ENCODE results near the gene PTK7. TPM values are rescaled to one million over a fixed set of nuclear protein-coding genes. Genes with fewer than 3 reads are reported as not detected.
"Not testable (repeated sequence)": the region's sequence is repeated elsewhere in the genome, so short reads cannot be mapped to it uniquely, and the experiment has no call there.

The PTK7 gene
- 82.3 and 84.6 TPM in 2 replicates for total RNA-seq (2014; rRNA removed; shearing (Covaris generic))

DNA sequence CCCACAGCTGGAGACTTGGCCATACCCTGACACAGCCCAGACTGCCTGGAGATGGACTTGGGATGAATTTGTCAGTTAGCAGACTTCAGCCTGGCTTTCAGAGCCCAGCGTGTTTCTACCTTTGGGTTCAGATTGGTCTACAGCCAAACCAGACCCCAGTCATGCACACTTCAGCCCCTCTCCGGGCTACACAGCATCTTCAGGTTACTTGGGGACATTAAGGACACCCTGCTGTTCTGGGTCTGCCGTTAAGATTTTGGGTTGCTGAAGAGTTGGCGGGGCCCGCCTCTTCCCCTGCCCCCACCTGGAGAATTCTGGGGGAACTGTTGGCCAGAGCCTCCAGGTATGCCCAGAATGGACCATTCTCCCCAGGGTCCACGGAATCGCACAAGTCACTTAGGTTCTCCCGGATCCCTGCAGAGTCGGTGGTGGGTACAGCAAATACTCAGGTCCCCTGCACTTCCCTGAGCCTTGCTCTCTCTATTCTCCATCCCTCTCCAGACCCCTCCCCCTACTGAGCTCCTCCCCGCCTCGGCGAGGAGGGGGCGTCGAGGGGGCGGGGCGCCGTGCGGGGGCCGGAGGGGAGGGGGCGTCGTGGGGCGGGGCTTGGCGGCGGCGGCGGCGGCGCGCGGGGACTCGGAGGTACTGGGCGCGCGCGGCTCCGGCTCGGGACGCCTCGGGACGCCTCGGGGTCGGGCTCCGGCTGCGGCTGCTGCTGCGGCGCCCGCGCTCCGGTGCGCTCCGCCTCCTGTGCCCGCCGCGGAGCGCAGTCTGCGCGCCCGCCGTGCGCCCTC lies at the start of gene PTK7:
Gene PTK7 (plus strand): TSS at position 645 of the 794 bp plus-strand sequence. CDS start 175 bp downstream, outside the sequence.
- peak; percentile 25 for DNase-seq (ENCODE audit: low spot score)

DNA sequence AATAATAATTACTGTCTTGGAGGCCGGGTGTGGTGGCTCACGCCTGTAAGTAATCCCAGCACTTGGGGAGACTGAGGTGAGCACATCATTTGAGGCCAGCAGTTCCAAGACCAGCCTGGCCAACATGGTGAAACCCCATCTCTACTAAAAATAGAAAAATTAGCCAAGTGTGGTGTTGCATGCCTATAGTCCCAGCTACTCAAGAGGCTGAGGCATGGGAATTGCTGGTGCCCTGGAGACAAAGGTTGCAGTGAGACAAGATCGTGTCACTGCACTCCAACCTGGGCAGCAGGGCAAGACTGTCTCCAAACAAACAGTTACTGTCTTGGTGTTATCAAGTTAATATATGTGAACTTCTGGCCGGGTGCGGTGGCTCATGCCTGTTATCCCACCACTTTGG lies 49.7 kb upstream of the PTK7 start:
- no peak for DNase-seq (ENCODE audit: low spot score)

DNA sequence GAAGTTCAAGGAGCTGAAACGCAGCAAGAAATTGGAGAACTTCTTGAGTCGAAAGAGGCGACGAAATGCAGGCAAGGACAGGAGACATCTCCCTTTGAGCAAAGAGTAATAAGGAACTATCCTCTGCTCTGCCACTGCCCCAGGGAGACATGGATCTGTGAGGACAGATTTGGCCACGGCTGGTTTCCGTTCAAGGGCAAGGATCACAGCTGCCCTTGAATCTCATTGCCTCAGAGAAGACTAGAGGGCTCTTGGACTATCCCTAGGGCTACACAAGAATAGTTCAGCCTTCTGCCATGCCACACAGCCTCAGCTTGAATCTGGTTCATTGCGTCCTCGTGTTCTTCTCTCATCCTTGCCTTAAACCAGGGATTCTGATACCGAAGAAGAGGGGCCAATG lies 47.0 kb upstream of the PTK7 start:
- DNase-seq (ENCODE audit: low spot score): no peak

DNA sequence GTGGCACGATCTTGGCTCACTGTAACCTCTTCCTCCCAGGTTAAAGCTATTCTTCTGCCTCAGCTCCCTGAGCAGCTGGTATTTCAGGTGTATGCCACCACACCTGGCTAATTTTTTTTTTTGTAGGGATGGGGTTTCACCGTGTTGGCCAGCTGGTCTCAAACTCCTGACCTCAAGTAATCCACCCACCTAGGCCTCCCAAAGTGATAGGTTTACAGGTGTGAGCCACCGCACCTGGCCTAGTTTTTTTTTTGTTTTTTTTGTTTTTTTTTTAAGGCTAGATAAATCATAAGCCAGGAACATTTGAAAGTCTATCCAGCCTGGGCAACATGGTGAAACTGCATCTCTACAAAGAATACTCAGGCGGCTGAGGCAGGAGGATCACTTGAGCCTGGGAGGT lies 43.8 kb upstream of the PTK7 start:
- no peak for DNase-seq (ENCODE audit: low spot score)

DNA sequence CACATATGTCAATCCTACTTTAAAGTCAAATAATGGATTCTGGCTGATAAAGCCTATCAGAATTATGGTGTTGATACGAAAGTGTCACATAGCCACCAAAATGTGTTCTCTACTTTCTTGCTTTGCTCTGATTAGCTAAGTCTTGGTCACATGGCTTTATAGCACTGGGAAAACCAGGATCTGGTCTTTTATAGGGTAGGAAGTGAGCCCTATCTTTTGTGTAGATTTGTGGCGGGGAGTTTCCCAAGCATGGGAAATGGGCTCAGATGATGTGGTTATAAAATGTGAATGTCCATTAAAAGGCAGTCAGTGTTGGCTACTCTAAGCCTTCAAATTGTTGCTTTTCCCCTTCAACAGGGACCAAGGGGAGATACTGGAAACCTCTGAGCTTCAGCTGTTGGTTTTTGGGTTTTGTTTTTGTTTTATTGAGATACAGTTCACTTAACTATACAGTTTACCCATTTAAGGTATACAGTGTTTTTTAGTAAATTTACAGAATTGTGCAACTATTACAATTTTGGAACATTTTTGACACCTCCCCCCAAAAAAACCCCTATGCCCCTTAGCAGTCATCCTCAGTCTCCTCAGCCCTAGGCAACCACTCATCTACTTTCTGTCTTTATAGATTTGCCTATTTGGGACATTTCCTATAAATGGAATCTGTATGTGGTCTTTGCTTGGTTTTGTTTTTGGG lies 42.5 kb upstream of the PTK7 start:
- no peak for DNase-seq (ENCODE audit: low spot score)

DNA sequence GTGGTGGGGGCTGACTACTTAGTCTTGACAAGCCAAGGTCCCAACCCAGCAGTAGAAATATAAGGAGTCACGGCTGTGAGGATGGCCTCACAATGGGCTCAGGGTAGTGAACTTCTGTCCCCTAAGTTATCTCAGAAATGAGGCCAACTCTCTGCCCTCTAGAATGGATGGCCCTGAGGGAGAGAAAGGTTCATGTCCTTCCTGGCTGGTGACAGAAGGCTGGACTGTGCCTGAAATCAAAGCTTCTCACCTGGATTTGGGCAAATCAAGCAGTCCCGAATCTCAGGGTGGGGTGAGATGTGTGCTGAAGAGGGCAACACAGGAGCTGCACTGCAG lies 42.0 kb upstream of the PTK7 start:
- no peak for DNase-seq (ENCODE audit: low spot score)

DNA sequence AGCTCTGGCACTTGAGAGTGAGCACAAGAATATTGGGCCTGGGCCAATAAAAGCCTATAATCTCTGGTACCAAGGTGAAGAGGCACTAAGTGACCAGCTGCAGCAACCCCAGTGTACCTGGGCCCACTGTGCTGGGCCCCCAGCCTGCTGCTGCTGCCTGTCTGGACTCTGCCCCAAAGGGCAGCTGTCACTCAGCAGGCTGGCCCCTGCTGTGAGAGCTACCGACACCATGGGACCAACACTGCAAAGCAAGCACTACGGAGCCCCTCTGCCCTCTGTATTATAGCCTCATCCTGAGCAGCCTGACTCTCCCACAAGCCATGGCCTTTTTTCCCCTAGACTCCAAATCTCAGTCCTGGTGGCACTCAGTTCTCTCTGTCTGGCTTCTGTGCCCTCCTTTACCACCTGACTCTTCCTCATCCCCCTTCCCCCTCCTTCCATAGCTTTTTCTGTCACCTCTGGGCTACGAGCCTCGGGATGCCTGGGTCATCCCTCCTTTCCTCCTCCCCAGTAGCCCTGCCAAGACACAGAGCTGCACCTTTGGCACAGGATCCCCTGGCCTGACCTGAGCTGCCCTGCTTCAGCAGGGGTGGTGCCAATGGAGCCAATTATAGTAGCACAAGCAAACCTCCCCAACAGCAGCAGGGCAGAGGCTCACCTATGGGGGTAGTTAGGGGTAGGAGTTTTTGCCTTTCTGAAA lies 40.5 kb upstream of the PTK7 start:
- DNase-seq (ENCODE audit: low spot score): no peak

DNA sequence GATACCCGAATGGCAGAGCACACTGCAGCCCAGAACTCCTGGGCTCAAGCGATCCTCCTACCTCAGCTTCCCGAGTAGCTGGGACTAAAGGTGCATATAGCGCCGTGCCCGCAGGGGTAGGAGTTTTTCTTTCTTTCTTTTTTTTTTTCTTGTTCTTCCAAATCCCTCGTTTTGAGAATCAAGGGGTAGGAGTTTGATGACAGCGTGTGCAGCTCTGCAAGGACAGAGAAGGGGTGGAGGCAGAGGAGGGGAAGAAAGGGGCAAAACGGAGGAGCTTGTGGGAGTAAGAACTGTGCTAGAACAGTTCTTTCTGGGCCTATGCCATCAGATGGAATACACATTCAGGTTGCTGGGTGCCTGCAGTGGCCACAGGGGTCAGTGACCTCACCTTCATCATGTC lies 39.4 kb upstream of the PTK7 start:
- no peak for DNase-seq (ENCODE audit: low spot score)

DNA sequence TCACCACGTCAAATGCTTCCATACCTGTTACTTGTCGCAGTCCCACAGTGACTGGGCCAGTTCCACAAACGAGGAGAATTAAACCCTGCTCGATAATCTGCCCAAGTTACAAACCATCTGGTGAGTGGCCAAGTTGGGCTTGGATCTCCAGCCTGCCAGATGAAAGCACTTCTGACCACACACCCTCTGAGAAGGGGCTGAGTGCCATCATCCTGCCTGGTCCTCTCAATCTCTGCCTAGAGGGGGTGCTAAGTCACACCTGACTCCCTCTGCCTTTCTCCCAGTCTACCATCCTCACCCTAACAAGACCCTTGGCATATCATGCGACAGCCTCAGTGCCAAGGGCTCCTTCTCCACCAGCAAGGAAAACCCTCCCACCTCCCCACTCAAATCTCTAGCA lies 38.9 kb upstream of the PTK7 start:
- no peak for DNase-seq (ENCODE audit: low spot score)

DNA sequence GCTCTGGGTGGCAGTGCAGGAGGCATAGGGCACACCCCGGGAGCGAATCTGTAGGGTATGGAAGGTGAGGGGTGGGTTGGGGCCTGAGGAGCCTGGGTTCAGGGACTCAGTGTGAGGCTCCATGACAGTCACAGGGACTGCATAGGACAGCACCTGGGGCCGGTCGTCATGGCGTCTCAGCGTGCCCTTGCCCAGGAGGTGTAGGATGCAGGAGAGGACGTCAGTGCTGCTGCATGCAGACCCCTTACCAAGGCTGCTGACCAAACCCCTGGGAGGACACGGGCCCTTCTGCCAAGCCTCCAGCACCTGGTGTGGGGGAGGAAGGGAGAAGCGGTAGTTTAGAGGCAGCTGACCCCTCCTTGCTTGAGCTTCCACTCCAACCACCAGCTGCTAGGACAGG lies 38.4 kb upstream of the PTK7 start:
- DNase-seq (ENCODE audit: low spot score): no peak

DNA sequence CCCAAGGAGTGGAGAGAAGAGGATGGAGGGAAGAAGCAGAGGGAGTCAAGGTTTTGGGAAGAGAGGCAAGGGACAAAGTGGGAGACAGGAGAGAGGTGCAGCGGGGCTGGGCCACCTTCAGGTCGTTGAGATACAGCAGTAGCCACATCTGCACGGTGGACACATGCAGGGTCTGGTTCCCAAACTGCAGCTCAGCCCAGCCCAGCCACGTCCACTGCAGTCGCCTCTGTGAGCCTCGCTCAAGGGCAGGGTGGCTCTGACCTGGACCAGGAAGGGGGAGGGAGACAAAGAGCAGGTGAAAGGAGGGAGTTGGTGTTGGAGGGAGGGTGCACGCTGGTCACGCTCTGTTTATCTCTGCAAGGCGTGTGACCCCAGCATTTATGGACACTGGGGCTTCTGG lies 37.4 kb upstream of the PTK7 start:
- no peak for DNase-seq (ENCODE audit: low spot score)

DNA sequence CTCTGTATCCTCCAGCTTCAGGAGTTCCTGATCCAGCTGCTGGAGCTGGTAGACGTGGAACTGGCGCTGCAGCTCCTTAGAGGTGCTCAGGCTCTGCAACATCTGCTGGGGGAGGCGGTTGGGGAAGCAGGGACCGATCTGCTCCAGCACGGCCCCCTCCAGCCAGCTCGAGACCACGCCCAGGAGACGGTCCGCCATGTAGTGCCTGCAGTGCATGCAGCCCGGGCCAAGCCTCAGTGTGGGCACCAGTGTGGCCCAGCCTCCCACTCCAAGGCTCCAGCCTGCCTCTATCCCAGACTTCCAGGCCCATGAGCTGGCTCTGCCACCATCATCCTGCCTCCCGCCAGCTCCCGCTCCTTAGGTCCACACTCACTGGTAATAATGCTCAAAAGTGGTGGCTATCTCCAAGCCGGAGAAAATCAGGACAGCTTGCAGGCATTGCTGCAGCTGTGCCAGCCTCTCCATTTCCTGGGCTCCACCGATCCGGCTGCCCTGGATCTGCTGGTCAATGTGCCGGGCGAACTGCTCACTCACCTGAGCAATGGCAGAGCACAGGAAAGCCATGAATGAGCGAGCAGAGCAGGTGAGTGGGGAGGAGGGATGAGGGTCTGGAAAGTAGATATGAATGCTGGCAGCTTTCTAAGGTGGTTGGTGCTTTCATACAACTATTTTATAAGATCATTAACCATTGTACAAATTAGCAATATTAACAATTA lies 35.4 kb upstream of the PTK7 start:
- no peak for DNase-seq (ENCODE audit: low spot score)

DNA sequence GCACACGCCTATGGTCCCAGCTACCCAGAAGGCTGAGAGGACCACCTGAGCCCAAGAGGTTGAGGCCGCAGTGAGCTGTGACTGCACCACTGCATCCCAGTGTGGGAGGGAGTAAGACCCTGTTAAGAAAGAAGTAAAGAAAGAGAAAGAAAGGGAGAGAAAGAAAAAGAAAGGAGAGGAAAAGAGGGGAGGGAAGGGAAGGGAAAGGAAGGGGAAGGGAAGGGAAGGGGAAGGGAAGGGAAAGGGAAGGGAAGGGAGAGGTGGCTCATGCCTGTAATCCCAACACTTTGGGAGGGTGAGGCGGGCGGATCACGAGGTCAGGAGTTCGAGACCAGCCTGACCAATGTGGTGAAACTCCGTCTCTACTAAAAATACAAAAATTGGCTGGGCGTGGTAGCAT lies 34.6 kb upstream of the PTK7 start:
- not testable (repeated sequence) for DNase-seq (ENCODE audit: low spot score)

DNA sequence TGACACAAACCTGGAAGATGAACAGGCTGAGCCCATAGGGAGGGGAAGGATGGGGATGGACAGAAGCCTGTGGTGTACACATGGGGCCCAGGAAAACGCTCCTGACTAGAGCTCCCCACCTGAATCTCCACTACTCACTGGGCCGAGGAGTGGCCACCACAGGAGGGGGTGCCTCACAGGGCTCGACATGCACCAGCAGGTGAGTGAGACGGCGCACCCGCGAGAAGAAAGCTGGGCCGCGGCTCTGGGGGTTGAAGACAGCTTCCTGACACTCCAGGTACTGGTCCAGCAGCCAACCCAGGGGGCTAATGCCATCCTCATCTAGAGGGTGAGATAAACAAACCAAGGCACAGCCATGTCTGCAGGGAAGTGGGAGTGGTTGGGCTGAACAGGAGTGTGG lies 32.8 kb upstream of the PTK7 start:
- no peak for DNase-seq (ENCODE audit: low spot score)

DNA sequence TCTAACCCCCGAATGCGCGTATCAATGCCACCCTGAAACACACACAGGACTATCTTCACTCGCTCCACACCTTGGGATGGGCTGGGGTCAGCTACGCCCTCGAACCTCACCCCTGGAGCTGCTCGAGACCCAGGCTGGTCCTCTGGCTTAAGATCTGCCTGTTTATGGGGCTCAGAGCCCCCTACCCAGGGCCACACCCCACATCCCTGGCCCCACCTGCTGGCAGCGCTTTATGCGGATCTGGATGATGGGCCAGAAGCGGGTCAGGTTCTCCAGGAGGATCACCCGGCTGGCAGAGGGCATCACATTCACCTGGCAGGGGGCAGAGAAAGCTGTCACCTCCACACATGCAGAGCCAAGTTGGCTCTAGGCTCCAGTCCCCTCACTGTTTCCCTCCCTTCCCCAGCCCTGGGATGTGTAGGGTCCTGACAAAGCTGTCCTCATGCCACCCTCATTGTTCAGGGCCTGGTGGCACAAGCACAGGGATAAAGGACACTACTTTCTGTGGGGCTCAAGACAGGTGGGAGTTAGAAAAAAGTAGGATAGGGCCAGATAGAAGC lies 30.7 kb upstream of the PTK7 start:
- DNase-seq (ENCODE audit: low spot score): no peak

DNA sequence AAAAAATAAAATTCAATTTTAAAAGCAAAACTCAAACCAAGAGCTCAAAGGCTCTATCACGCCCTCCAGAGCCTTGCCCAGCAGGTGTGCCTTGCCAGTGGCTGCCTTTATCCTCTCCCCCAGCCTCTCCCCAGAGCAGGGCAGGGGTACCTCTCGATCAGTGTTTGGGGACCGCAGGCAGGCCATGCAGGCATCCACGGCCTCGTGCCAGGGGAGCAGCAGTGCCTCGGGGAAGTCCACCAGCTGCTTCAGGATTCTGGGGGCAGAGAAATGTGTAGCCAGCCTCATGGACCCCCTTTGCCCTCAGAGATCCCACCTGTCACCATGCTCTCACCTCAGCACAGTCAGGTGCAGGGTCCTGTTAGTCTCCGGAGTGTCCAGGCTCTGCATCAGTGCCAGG lies 28.1 kb upstream of the PTK7 start:
- DNase-seq (ENCODE audit: low spot score): no peak

DNA sequence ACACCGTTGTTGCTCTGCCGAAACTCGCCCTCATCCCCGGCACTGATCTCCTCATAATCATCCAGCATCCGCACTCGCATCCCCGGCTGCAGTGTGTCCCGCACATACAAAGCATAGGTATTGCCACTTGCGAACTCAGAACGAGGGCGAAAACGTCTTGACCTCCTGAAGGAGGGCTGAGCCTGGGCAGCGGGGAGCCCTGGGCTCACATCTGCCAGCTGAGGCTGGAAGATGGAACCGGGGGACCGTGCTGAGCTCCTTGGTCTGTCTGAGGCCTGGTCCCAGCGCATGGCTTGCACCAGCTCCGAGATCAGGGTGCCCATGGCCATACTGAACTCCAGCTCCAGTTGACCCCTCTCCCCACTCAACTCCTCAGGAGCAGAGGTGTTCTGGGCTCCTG lies 25.1 kb upstream of the PTK7 start:
- no peak for DNase-seq (ENCODE audit: low spot score)

DNA sequence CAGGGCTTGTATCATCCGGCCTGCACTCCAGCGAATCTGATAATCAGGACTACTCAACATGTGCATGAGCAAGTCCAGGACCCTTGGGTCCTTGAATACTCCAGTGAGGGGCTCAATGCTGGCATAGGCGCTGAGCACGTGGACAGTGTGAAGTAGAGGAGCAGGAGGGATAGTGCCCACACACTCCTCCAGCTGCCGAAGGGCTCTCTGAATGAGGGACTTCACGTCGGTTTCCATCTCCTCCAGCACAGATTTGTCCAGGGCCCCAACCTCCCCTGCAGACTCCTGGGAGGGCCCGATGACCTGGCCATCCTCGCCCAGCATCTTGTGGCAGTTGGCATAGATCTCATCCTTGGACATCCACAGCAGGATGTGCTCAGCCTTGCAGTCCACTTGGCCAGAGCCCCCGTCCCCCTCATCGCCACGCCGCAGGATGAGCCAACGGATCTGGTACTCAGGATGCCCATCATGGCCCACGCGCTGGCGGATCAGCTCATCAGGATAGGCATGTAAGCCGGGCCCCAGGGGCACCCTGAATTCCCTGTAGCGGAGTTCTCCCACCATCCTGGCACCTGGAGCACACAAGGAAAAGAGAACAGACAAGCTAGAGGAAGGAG lies 23.8 kb upstream of the PTK7 start:
- DNase-seq (ENCODE audit: low spot score): no peak

DNA sequence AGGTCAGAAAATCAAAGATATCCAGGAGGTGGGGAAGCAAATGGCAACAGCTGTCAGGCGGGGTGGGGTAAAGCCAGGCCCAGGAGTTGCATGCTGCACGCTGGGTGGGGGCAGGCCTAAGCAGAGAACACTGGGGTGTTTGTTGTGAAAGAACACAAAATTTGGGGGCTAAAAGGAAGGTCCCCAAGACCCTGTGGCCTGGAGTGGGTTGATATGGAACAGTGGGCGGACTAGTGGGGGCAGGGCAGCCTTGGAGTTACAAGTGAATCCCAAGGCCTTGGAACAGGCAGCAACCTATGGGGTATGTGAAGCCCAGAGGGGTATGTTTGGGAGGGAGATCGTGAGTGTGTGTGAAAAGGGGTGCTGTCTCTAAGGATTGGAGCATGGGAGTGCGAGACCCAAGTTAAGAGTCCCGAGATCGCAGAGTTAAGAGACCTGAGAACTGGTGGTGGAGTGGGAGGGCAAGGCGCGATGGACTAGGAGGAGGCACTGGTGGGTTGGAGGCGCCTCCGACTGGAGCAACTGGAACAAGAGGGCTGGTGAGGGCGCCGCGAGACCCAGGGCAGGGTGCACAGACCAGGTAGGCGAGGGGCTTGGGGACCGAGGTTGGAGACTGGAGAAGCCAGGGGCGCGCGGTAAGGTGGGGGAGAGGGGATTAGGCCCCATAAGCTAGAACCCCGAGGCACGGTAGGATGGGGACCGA lies 23.1 kb upstream of the PTK7 start:
- peak; percentile 13 for DNase-seq (ENCODE audit: low spot score)

DNA sequence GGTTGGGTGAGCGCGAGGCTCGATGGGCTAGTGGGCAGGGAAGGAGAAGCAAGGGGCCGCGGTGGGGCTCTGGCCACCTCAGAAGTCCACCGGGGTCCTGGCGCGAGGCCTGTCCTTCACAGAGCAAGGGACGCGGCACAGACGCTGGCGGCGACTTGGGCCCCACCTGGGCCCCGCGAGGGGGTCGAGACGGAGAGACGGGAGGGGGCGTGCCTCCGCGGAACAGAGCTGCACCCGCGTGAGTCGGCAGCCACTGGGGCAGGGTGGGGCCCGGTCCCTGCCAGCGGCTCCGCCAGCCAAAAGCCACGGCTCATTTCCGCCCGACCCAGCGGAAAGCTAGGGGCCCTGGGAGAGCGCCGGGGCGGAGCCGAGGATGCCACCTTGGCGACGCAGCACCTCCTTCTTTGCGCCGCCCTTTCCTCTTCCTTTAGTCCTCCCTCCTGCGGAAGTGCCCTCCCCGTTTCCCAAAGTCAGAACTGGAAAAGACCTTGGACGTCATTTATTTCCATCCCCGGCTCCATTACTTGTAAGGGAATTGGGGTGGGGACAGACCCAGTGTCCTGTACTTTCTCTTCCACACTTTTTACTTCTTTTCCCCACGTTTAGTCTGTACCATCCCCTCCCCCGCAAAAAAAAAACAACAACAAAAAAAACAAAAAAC lies 22.4 kb upstream of the PTK7 start, which contains the start of gene CUL7:
Gene CUL7 (minus strand): TSS at position 307 of the 661 bp plus-strand sequence. CDS start 1,063 bp downstream, outside the sequence.
- peak; percentile 94 for DNase-seq (ENCODE audit: low spot score)
